ENCODE results near the gene DCAF6.

The DCAF6 gene

GRCh38 chr1:167968569-167968968 lies 32.1 kb downstream of the DCAF6 start:
- no peak for DNase-seq (ENCODE audit: extremely low spot score)
- TF ChIP-seq FOXA1 (IDR thresholded peaks at IDR 0.05) (no peak), SP1 (IDR thresholded peaks at IDR 0.05) (no peak), LEF1 (IDR thresholded peaks at IDR 0.05; ENCODE audit: borderline replicate concordance) (no peak), PKNOX1 (IDR thresholded peaks at IDR 0.05) (no peak), ARNT (IDR thresholded peaks at IDR 0.05) (no peak), L3MBTL2 (conservative IDR thresholded peaks at IDR 0.05) (no peak), HDGF (IDR thresholded peaks at IDR 0.05; ENCODE audit: borderline replicate concordance) (no peak), CTBP1 (IDR thresholded peaks at IDR 0.05; ENCODE audit: borderline replicate concordance) (no peak), NFRKB (IDR thresholded peaks at IDR 0.05) (no peak), FOXK2 (IDR thresholded peaks at IDR 0.05) (no peak), FOXM1 (IDR thresholded peaks at IDR 0.05; ENCODE audit: borderline replicate concordance) (no peak), ZNF384 (IDR thresholded peaks at IDR 0.05) (no peak), ELF4 (IDR thresholded peaks at IDR 0.05) (no peak)
- ChIA-PET CTCF (no interaction called here), POLR2A (interaction anchor here (1.7 kb wide), 1 partner anchor 31 kb away, joined by 7 read pairs; the partner anchor contains the start of genes DCAF6 and MPC2)

DNA sequence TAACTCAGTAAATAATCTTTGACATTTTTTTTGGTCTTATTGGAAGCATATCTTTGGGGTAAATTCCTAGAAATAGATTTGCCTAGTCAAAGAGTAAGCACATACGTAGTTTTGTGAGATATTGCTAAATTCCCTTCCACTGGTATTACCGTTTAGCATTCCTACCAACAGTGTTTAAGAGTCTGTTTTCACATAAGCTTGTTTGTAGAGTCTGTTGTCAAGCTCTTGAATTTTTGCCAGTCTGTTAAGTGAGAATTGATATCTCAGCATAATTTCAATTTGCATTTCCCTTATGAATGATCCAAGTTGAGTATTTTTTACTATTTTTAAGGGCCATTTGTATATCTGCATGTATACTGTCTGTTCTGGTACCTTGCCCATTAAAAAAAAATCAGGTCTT lies 37.3 kb downstream of the DCAF6 start:
- ChIA-PET POLR2A (no interaction called here), CTCF (no interaction called here)
- TF ChIP-seq CTBP1 (IDR thresholded peaks at IDR 0.05; ENCODE audit: borderline replicate concordance) (no peak), TARDBP (IDR thresholded peaks at IDR 0.05) (no peak), FOXA1 (IDR thresholded peaks at IDR 0.05) (no peak), FOXM1 (IDR thresholded peaks at IDR 0.05; ENCODE audit: borderline replicate concordance) (no peak), SUZ12 (IDR thresholded peaks at IDR 0.05) (no peak), BHLHE40 (IDR thresholded peaks at IDR 0.05; ENCODE audit: borderline replicate concordance) (no peak), LEF1 (IDR thresholded peaks at IDR 0.05; ENCODE audit: borderline replicate concordance) (no peak), ELF4 (IDR thresholded peaks at IDR 0.05) (no peak), SP1 (IDR thresholded peaks at IDR 0.05) (no peak), ZNF384 (IDR thresholded peaks at IDR 0.05) (no peak), FOXK2 (IDR thresholded peaks at IDR 0.05) (no peak), ARNT (IDR thresholded peaks at IDR 0.05) (no peak), HDGF (IDR thresholded peaks at IDR 0.05; ENCODE audit: borderline replicate concordance) (no peak), L3MBTL2 (conservative IDR thresholded peaks at IDR 0.05) (no peak), NFRKB (IDR thresholded peaks at IDR 0.05) (no peak), PKNOX1 (IDR thresholded peaks at IDR 0.05) (no peak)
- no peak for DNase-seq (ENCODE audit: extremely low spot score)

GRCh38 chr1:167974698-167975097 lies 38.2 kb downstream of the DCAF6 start:
- TF ChIP-seq NFRKB (IDR thresholded peaks at IDR 0.05) (no peak), BHLHE40 (IDR thresholded peaks at IDR 0.05; ENCODE audit: borderline replicate concordance) (no peak), SUZ12 (IDR thresholded peaks at IDR 0.05) (no peak), LEF1 (IDR thresholded peaks at IDR 0.05; ENCODE audit: borderline replicate concordance) (no peak), CTBP1 (IDR thresholded peaks at IDR 0.05; ENCODE audit: borderline replicate concordance) (no peak), FOXA1 (IDR thresholded peaks at IDR 0.05) (no peak), FOXM1 (IDR thresholded peaks at IDR 0.05; ENCODE audit: borderline replicate concordance) (no peak), HDGF (IDR thresholded peaks at IDR 0.05; ENCODE audit: borderline replicate concordance) (no peak), SP1 (IDR thresholded peaks at IDR 0.05) (no peak), FOXK2 (IDR thresholded peaks at IDR 0.05) (no peak), ZNF384 (IDR thresholded peaks at IDR 0.05) (no peak), ELF4 (IDR thresholded peaks at IDR 0.05) (no peak), ARNT (IDR thresholded peaks at IDR 0.05) (no peak), L3MBTL2 (conservative IDR thresholded peaks at IDR 0.05) (no peak), PKNOX1 (IDR thresholded peaks at IDR 0.05) (no peak)
- CTCF ChIA-PET, result no interaction called here
- POLR2A ChIA-PET, result no interaction called here
- no peak for DNase-seq (ENCODE audit: extremely low spot score)

DNA sequence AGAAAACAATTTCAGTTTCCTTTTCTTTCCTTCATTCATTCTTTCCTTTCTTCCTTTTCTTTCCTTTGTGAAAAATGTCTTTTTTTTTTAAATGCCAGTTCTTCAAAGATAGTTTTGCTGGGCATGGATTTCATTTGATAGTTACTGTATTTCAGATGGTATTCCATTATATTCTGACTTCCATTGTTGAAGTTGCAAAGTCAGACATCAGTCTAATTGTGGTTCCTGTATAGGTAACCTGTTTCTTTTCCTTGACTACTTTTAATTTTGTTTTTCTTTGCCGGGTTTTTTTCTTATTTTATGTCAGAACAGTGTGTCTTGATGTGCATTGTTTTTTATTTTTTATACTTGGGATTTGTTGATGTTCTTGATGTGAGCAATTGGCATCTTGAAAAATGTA lies 40.8 kb downstream of the DCAF6 start:
- CTCF ChIA-PET, result no interaction called here
- POLR2A ChIA-PET, result no interaction called here
- DNase-seq (ENCODE audit: extremely low spot score), result no peak
- TF ChIP-seq SUZ12 (IDR thresholded peaks at IDR 0.05) (no peak), ZNF384 (IDR thresholded peaks at IDR 0.05) (no peak), TARDBP (IDR thresholded peaks at IDR 0.05) (no peak), LEF1 (IDR thresholded peaks at IDR 0.05; ENCODE audit: borderline replicate concordance) (no peak), BHLHE40 (IDR thresholded peaks at IDR 0.05; ENCODE audit: borderline replicate concordance) (no peak), L3MBTL2 (conservative IDR thresholded peaks at IDR 0.05) (no peak), ARNT (IDR thresholded peaks at IDR 0.05) (no peak)

DNA sequence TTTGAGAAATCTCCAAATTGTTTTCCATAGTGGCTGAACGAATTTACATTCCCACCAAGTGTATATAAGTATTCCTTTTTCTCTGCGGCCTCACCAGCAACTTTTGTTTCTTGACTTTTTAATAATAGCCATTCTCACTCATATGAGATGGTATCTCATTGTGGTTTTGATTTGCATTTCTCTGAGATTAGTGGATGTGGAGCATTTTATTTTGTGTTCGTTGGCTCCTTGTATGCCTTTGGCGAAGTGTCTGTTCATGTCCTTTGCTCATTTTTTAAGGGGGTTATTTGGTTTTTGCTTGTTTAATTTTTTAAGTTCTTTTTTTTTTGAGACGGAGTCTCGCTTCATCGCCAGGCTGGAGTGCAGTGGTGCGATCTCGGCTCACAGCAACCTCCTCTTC lies 45.5 kb downstream of the DCAF6 start:
- ChIA-PET POLR2A (no interaction called here), CTCF (no interaction called here)
- no peak for TF ChIP-seq BHLHE40 (IDR thresholded peaks at IDR 0.05; ENCODE audit: borderline replicate concordance)
- no peak for TF ChIP-seq FOXK2 (IDR thresholded peaks at IDR 0.05)
- TF ChIP-seq HDGF (IDR thresholded peaks at IDR 0.05; ENCODE audit: borderline replicate concordance), result no peak
- TF ChIP-seq CTBP1 (IDR thresholded peaks at IDR 0.05; ENCODE audit: borderline replicate concordance), result no peak
- TF ChIP-seq L3MBTL2 (conservative IDR thresholded peaks at IDR 0.05), result no peak
- TF ChIP-seq ZNF384 (IDR thresholded peaks at IDR 0.05), result no peak
- TF ChIP-seq FOXM1 (IDR thresholded peaks at IDR 0.05; ENCODE audit: borderline replicate concordance), result no peak
- TF ChIP-seq ARNT (IDR thresholded peaks at IDR 0.05), result no peak
- TF ChIP-seq LEF1 (IDR thresholded peaks at IDR 0.05; ENCODE audit: borderline replicate concordance), result no peak
- no peak for TF ChIP-seq ELF4 (IDR thresholded peaks at IDR 0.05)
- DNase-seq (ENCODE audit: extremely low spot score), result no peak

- ChIA-PET POLR2A (interaction anchor here (1.2 kb wide), 1 partner anchor 48 kb away, joined by 3 read pairs; the partner anchor contains the start of genes DCAF6 and MPC2), CTCF (no interaction called here)
- TF ChIP-seq SP1 (IDR thresholded peaks at IDR 0.05) (no peak), HDGF (IDR thresholded peaks at IDR 0.05; ENCODE audit: borderline replicate concordance) (no peak), PKNOX1 (IDR thresholded peaks at IDR 0.05) (no peak), ZNF384 (IDR thresholded peaks at IDR 0.05) (no peak), FOXK2 (IDR thresholded peaks at IDR 0.05) (no peak), ARNT (IDR thresholded peaks at IDR 0.05) (no peak), L3MBTL2 (conservative IDR thresholded peaks at IDR 0.05) (no peak), BHLHE40 (IDR thresholded peaks at IDR 0.05; ENCODE audit: borderline replicate concordance) (no peak)
- no peak for DNase-seq (ENCODE audit: extremely low spot score)
Measured at GRCh38 chr1:167983797-167984420, 47.4 kb downstream of the DCAF6 start.

Measured in HEK293T (cell line).